Right renal cortex interstitium (tissue), 3 donors: ENCODE measurements around the gene GRHL3. TPM values are rescaled to one million over a fixed set of nuclear protein-coding genes. Genes with fewer than 3 reads are reported as not detected.

Experiments
- DNase-seq, 3 donors: peaks; one replicate each; pipeline ENCODE4 v3.0.0-alpha.2; 2013; ENCODE audit warnings: low read depth in 3 of 3, low spot score in 2 of 3
- polyA plus RNA-seq, 3 donors: library from polyadenylated mRNA; unstranded; fragments of 120-200 nt; gene quantifications; one replicate each; pipeline ENCODE4 v1.2.1, GENCODE V29; 2013; ENCODE audit not compliant: insufficient read length in 3 of 3

Gene GRHL3
- polyA plus RNA-seq, 3 donors, result 0.98 to 5.6 (median 3.6) TPM

DNA sequence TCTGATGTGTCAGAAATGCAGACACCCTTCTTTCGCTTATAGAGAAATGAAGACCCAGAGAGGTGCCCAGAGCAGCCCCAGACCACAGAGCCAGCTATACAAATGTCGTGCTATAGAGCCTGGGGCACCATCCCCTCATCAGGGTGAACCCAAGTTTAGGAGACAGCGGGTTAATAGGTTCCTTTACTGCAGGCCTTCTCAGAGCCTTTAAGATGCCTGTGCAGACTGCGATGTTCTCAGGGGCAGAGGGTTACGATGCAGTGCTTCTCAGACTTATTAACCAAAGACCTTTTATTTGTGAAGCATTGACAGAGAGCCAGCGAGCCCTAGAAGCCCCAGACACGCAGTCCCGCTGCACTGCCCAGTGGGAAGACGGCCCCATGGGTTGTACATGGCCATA, 47.5 kb downstream of the GRHL3 start:
- DNase-seq, result no peak

GRCh38 chr1:24369199-24369598, 50.0 kb downstream of the GRHL3 start:
- no peak for DNase-seq

GRCh38 chr1:24369801-24370200, 50.6 kb downstream of the GRHL3 start:
- DNase-seq, result no peak

DNA sequence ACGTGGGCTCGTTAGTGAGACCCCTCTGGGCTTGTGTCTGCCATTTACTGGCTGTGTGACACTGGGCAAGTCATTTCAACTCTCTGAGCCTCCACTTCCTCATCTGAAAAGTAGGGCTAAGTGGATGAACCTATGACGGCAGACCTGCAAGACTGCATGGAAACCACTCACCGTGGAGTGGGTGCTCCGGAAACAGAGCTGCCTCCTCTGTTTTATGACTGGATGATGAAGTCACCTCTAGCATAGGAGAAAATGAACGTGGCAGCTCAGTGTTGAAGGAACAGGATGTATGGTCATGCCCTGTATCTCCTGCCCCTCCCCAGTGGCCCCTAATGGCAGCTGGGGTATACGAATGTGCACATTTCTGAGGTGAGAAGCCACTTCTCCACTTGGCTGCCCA, 53.9 kb downstream of the GRHL3 start:
- no peak for DNase-seq

- DNase-seq, result no peak
These were observed 54.6 kb downstream of the GRHL3 start for GRCh38 chr1:24373710-24374109.

DNA sequence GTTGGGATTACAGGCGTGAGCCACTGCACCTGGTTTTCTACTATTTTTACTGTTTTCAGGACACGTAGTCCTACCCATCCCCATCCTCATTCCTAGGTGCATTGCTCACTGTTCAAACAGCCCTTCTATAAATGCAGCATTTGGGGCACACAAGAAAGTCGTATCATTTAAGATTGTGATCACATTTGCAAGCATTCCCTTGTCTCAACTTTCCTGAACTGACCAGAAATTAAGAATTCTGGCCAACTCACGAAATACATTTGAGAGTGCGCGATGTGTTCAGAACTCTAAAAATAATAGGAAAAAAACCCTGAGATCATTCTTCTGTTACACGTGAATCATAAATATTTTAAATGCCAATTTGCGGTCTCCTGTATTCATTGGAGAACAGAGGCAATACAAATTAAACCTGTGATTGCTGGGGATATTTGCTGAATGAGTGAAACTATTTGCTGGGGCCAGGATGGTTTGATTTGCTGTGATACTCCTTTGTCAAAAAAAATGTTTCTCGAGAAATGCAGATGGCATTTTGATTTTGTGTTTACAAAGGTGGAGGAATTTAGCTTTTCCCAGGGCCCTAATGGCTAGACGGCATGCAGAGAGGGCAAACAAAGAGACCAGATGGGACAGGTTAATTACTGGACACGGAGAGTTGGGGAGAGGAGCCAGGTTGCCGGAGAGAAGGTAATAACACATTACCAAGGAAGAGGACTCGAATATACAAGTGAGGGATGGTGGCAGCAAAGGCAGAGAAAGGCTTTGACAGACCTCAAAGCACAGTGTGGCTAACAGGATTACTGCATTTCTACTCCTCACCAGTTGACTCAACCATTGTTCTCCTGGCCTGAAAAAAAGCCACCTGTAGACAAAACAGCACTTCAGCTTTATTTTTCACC, 56.0 kb downstream of the GRHL3 start:
- no peak for DNase-seq

GRCh38 chr1:24379733-24380315, 60.7 kb downstream of the GRHL3 start:
- no peak for DNase-seq

DNA sequence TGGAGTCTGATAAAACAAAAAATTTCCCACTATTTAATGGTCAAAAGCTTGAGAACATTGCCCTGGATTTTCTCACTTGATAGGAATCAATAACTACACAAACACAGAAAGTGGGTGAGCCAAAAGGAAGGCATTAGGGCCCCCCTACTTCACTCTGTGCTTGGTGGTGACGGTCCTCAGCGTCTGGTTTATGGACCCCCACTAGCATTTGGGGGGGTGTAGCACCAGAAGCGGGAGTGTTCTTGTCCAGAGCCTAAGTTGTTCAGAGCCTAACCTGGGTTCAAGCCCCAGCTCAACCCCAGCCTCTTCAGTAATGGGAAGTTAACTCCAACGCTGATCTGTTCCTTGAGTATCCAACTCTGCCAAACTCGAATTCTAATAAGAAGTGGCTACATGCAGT, 61.4 kb downstream of the GRHL3 start:
- DNase-seq, result no peak

DNA sequence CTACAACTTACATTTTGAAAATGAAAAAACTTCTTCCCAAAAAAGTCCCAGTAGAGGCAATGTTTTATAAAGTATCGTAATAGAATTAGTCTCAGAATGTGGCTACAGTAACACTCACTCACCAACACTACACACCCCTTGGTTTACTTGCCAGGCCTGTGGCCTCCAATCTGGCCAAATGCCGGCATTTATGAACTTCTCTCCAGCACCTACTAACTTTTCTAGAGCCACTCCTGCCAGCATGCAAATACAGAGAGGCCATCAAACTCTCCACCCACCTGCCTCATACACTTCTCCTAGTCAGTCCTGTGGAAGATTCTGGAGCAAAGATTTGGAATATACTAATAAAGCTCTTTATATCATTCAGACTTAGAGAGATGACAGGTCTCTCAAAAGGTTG, 62.1 kb downstream of the GRHL3 start:
- no peak for DNase-seq

DNA sequence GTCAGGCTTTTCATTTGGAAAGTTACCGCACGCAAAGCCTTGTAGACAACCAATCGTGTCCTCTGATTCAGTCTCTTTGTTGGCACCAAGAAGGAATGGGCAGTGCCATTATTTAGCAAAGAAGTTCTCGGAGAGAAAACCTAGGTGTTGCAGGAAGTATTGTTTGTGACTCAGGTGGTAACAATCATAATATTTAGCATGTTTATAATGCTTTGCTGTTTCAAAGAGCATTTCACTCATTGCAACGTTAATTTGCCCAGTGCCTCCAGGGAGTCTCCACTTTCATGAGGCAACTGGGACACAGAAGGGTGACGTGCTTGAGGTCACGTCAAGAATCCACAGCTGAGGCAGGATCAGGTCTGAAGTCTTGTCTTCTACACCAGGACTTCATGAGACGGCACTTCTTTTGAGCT, 63.0 kb downstream of the GRHL3 start:
- no peak for DNase-seq

DNA sequence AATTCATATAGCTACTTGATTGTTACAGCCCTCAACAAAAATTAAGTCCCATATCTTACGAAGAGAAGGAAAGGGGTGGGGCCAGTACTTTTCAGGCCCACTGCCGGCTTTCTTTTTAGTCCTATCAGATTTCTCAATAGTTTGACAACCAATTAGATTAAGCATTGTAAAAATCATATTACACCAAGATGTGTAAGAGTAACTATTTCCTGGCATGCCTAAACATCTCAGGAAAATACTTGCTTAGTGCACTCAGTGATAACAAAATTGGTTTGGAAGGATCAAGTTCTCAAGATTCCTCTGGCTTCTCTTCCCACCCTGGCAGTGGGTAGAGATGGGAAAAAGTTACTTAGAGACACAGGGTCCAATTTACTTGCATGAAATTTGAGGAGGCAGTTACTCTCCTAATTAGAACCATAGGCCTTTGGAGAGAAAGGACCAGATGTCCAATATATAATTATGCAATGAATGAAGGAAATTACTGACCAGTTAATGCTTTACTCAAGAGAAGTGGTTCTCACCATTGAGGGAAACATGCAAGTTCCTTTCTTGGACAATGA, 64.3 kb downstream of the GRHL3 start:
- no peak for DNase-seq

DNA sequence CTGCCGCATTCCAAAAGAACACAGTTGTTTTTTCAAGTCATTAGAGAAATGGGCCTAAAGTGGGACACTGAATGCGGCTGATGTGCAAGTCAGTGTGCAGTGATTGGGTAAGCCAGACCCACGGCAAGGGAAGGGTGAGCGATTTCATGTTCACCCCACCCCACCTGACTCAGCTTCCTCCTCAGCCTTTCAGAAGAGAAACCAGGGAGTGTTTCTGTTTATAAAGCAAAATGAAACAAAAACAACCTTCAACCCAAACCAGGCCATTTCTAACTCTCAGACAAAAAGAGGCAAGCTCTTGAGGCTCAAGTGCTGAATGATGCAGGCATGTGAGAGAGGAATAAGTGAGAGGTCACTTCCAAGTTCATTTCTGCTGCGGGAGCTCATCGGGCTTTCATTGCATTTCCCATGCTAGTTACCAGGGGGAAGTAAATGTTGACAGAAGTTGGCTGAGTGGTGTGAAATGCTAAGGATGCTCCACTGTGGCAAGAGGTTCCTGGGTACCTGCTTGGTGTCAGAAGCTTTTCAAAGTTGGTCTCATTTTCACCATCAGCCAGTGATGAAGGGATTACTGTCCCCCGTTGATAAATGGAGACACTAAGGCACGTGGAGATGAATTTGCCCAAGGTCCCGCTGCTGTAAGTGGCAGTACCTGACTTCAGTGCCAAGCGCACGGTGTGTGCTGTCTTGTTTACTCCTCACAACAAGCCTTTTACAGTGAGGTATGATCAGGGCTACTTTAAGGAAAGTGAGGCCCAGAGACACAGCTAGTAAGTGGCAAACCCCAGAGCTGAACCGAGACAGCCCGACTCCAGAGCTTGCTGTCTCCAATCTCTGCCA, 65.3 kb downstream of the GRHL3 start:
- no peak for DNase-seq

GRCh38 chr1:24385160-24385940, 66.2 kb downstream of the GRHL3 start:
- no peak for DNase-seq

DNA sequence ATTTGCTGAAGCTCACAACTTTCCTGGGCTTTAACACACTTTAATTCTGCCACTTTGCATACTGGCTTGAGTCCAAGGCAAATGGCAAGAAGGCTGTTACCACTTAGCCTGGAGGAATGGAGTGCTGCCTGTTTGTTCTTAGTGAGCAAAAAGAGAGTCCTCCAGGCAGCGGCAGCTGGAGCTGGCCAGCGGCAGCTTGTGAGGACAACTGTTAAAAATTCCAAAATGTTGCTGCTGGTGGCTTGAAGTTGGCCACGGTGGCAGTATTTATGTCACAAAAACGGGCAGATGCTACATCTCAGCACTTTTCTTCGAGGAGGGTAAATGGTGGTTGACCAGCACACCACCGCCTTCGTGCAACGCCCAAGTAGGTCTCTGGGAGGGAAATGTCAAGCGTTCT, 67.1 kb downstream of the GRHL3 start:
- no peak for DNase-seq

GRCh38 chr1:24386931-24387330, 67.8 kb downstream of the GRHL3 start:
- no peak for DNase-seq

DNA sequence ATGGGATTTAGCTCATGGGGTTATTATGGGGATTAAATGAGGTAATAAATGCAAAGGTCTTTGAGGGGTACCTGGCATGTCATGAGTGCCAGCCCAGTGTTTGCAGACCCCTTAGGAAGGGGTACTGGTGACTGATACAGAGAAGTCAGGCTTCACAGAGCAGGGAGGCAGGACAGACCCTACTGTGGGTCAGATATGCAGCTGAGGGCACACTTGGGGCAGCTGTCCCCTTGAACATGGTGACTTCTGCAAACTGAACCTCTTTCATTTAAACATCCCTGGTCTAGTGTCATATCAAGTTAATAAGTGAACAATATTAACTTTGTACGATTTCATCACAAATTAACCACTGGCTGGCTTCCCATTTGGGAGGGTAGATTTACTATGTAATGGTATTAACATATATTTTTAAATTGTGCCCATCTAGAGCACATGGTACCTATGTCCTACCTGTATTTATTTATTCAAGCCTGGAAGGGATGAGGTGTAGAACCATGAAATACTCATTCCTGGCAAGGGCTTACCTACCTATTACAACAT, 68.5 kb downstream of the GRHL3 start:
- DNase-seq, result no peak

DNA sequence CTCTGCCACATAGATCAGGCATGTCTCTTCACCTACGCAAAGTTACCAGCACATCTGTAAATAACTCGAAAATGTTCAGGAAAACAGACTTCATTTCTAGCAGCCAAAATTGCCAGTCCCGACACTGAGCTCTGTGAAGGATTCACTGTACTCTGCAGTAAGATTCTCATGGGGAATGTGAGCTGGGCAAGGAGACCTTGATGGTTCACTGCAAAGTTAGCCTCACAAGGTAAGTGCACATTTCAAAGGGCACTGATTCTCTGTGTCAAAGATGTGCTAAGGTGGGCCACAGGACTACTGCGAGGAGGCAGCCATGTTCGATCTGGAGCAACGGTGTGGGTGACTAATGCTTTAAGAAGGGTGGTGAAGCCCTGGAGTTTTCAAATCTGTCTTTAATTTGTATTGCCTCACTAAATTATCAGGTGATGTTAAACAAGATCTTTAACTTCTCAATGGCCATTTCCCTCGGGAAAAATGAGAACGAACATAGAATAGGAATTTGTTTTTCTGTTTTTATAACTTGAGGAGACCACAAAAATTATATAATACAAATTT, 69.3 kb downstream of the GRHL3 start:
- no peak for DNase-seq

DNA sequence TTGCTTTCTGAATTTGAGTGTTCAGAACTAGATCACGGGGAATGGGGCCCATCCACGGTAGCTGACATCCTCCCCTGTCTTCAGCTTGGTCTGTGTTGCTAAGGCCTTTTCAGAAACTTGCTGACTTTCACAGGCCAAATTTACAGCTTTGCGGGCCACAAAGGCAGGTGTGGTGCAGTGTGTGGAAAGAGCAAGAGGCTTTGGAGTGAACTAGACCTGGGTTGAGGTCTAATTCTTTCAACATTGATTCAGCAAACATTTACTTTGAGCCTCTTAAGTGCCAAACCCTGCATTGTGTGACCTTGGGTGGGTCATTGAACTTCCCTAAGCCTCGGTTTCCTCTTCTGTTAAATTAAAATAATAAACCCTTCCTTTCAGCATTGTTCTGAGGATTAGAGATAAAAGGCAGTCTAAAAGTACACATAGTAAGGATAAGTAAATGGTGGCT, 70.1 kb downstream of the GRHL3 start:
- no peak for DNase-seq

DNA sequence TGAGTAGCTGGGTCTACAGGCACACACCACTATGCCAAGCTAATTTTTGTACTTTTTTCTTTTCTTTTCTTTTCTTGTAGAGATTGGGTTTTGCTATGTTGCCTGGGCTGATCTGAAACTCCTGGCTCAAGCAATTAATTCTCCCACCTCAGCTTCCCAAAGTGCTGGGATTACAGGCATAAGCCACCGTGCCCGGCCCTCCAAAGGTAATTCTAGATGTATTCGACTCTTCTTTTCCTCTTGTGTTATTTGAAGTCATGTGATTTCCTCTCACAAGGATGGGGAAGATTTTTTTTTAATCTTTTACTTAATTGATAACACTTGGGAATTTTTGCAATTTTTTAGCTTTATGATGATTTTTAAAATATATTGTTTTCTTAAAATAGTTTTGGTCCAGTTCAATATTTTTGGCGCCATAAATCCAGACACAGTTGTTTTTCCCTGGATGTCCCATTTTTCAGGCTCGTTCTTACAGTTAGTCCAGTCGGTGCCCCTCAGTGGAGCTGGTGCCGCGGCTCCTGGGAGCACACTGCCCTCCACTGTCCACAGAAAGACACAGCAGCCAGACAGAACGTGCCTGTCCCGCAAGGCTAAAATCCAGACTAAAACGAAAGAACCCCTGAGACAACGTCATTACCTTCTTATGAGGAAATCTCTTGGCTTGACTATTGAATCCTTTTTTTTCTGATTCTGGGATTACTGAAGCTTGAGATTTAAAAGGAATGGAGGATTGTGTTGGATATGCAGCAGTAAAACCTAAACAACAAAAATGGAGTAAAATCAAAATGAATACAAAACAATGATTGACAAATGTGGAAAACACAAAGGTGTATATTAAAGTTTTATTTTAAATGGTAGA, 72.0 kb downstream of the GRHL3 start:
- DNase-seq, result peak in 1 of 3 donors; percentile 47
